SK-N-MC (cell line): ENCODE measurements around the gene SERTAD4.

ENCODE experiments used
- DNase-seq: peaks from one replicate; pipeline ENCODE4 v3.0.0-alpha.2; 2011; ENCODE audit warnings: low read depth, low spot score
- H3K27ac ChIP-seq: fragments of 200-600 bp; sonication (generic); 2 replicates; pipeline ENCODE4 v1.5.1; 2016; ENCODE audit warnings: mixed run types
- H3K36me3 ChIP-seq: fragments of 200-600 bp; sonication (generic); 2 replicates; pipeline ENCODE4 v1.6.1; 2017; ENCODE audit warnings: antibody characterized with exemption, low read length, mixed read lengths; ENCODE audit not compliant: insufficient read depth
- H3K4me3 ChIP-seq: fragments of 200-600 bp; sonication (generic); 2 replicates; pipeline ENCODE4 v1.5.1; 2016
- H3K9ac ChIP-seq: fragments of 200-600 bp; sonication (generic); 2 replicates; pipeline ENCODE4 v1.8.0; 2017; ENCODE audit warnings: mixed run types, mixed read lengths; ENCODE audit not compliant: insufficient read length
- H3K9me3 ChIP-seq: fragments of 200-600 bp; sonication (generic); 2 replicates; pipeline ENCODE4 v1.6.1; 2017; ENCODE audit warnings: low read depth, mild to moderate bottlenecking, antibody characterized with exemption, low read length, moderate library complexity, mixed read lengths
- EZH2 ChIP-seq: fragments of 200-600 bp; sonication (generic); IDR thresholded peaks from one replicate; pipeline ENCODE4 v1.6.1; 2017; ENCODE audit warnings: antibody characterized with exemption
- FOXP2 ChIP-seq: optimal IDR thresholded peaks from 2 replicates; pipeline ENCODE3; 2011; ENCODE audit warnings: mild to moderate bottlenecking, moderate library complexity; ENCODE audit not compliant: insufficient read depth; ENCODE audit errors: extremely low read length, control extremely low read depth
- POLR2AphosphoS5 ChIP-seq: IDR thresholded peaks from 2 replicates; pipeline ENCODE4 v1.6.1; 2012; ENCODE audit warnings: mild to moderate bottlenecking, low read depth, low read length, borderline replicate concordance

Gene SERTAD4

GRCh38 chr1:210288116-210288515 is 55.5 kb downstream of the SERTAD4 start:
- Histone ChIP-seq H3K9me3 (no peaks in the 10 kb centered on the region), H3K9ac (no peak overlapping the region), H3K4me3 (no peak overlapping the region), H3K27ac (no peak overlapping the region), H3K36me3 (no peaks in the 10 kb centered on the region)
- no peak for DNase-seq
- TF ChIP-seq EZH2 = no peak
- no peak for TF ChIP-seq POLR2AphosphoS5
- no peak for TF ChIP-seq FOXP2

GRCh38 chr1:210289248-210289647 is 56.7 kb downstream of the SERTAD4 start:
- no peaks in the 10 kb centered on the region for H3K9me3 ChIP-seq
- no peak for DNase-seq
- no peak overlapping the region for H3K9ac ChIP-seq
- no peak for TF ChIP-seq POLR2AphosphoS5
- H3K4me3 ChIP-seq = no peak overlapping the region
- no peaks in the 10 kb centered on the region for H3K36me3 ChIP-seq
- no peak overlapping the region for H3K27ac ChIP-seq

GRCh38 chr1:210291081-210291764 is 58.6 kb downstream of the SERTAD4 start:
- DNase-seq = no peak
- H3K4me3 ChIP-seq = peak overlapping the region; percentile 72
- no peaks in the 10 kb centered on the region for H3K36me3 ChIP-seq
- TF ChIP-seq POLR2AphosphoS5 (peak; percentile 28; the same call in 1 of the 2 replicates), FOXP2 (no peak)
- H3K9me3 ChIP-seq = no peaks in the 10 kb centered on the region
- H3K9ac ChIP-seq = peak overlapping the region; percentile 41
- H3K27ac ChIP-seq = peak overlapping the region; percentile 99

- peak; percentile 96 for DNase-seq
- TF ChIP-seq POLR2AphosphoS5 (peak; percentile 65; the same call in 1 of the 2 replicates), FOXP2 (no peak)
- no peaks in the 10 kb centered on the region for H3K9me3 ChIP-seq
- H3K4me3 ChIP-seq = peak overlapping the region; percentile 72
- H3K27ac ChIP-seq = peak overlapping the region; percentile 99
- H3K9ac ChIP-seq = peak overlapping the region; percentile 82
- no peaks in the 10 kb centered on the region for H3K36me3 ChIP-seq
These were observed 59.2 kb downstream of the SERTAD4 start for GRCh38 chr1:210291786-210292230.

GRCh38 chr1:210292231-210292871 is 59.8 kb downstream of the SERTAD4 start:
- H3K9me3 ChIP-seq = no peaks in the 10 kb centered on the region

GRCh38 chr1:210293171-210293607 is 60.6 kb downstream of the SERTAD4 start:
- H3K9me3 ChIP-seq = no peaks in the 10 kb centered on the region
- peak overlapping the region; percentile 99 for H3K27ac ChIP-seq
- no peak overlapping the region; the same call in 1 of the 2 replicates for H3K4me3 ChIP-seq
- no peak for DNase-seq
- peak overlapping the region; percentile 82 for H3K9ac ChIP-seq
- TF ChIP-seq FOXP2 (no peak), EZH2 (no peak), POLR2AphosphoS5 (no peak)
- H3K36me3 ChIP-seq = no peaks in the 10 kb centered on the region

More at GRCh38 chr1:210292231-210292871, 59.8 kb downstream of the SERTAD4 start:
- Histone ChIP-seq H3K27ac (peak overlapping the region; percentile 99), H3K4me3 (peak overlapping the region; percentile 72), H3K9ac (peak overlapping the region; percentile 82), H3K36me3 (no peaks in the 10 kb centered on the region)
- TF ChIP-seq POLR2AphosphoS5 (no peak), EZH2 (no peak), FOXP2 (no peak)
- DNase-seq = no peak

- DNase-seq = no peak
- Histone ChIP-seq H3K27ac (peak overlapping the region; percentile 96), H3K36me3 (no peaks in the 10 kb centered on the region), H3K9me3 (no peaks in the 10 kb centered on the region), H3K4me3 (peak overlapping the region; percentile 73), H3K9ac (no peak overlapping the region)
- no peak for TF ChIP-seq EZH2
- peak; percentile 62; the same call in 1 of the 2 replicates for TF ChIP-seq POLR2AphosphoS5
These were observed 62.6 kb downstream of the SERTAD4 start for GRCh38 chr1:210294999-210295745.
